HG03060 (cell line): Measurements from ENCODE around the gene DSCAM.

Experiments
- ATAC-seq: cut with Tn5 transposase; IDR thresholded peaks from one replicate; pipeline ENCODE4 v1.9.1; 2021; ENCODE audit warnings: low read depth, moderate number of reproducible peaks; ENCODE audit not compliant: unreplicated experiment

Gene DSCAM

GRCh38 chr21:40162075-40162474 lies 684.9 kb downstream of the DSCAM start:
- no peak for ATAC-seq

DNA sequence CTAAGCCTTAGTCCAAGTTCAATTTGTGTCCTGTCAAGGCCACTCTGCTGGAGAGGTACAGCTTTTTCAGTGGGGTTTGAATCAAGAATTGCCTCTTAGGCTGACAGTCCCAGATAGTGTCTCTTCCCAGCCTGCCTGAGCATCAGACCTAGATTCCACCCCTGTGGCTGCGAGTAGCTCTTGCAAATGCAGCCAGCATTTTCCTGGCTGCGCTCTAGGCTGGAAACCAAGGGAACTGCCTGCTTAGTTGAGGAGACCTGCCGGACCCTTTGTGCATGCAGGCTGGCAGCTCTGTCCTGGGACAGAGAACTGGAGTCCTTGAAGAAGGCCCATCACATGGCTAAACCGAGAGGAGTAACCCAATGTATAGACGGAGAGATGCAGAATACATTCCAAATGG lies 686.0 kb downstream of the DSCAM start:
- ATAC-seq, result no peak

DNA sequence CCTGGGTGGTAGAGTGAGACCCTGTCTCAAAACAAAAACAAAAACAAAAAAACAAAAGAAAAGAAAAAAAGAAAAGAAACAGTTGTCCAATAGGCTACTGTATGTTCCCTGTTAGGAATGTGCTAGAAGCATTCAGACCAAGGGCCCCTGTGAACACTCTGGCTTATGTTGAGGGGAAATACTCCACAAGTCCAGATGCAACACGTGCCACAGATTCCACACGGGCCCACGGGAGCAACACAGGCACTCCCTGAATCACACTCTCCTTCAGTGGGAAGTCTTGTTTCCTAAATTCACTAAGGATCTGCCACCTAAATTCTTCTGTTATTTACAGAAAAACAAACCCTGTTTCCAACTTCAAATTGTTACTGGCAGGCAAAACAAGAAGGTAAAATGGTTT lies 688.6 kb downstream of the DSCAM start:
- no peak for ATAC-seq

DNA sequence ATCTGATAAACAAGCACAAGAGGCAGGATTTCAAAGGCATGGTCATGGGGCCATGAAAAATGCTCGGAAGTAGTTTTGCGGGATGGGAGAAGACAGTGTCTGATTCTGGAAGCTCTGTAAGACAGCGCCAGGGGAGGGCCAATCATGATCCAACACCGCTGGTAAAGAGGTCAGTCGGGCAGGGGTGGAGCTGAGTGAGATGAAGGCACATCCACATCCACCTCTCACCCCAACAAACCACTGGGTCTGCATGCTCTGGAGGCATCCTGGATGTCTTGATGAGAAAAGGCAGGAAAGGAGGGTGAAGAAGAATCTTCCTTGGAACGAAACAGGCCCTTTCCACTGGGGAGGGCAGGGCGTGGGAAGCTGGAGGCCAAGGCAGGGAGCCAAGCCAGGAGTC lies 691.4 kb downstream of the DSCAM start:
- no peak for ATAC-seq

DNA sequence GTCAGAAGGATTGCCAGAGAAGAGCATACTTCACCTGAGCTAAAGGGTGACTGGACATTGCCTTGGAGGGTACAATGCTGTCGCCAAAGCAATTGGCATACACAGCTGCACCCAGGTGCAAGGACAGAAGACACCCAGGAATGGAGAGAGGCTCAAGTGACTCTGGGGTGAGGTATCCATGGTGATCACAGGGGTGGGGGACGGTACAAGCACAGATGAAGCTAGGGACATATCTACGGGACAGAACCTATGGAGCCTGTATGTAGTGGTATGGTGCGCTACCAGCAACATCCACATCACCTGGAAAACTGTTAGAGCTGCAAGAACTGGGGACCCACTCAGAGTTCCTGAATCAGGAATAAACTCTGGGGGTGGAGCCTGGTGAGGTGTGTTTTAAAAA lies 693.6 kb downstream of the DSCAM start:
- ATAC-seq, result no peak

DNA sequence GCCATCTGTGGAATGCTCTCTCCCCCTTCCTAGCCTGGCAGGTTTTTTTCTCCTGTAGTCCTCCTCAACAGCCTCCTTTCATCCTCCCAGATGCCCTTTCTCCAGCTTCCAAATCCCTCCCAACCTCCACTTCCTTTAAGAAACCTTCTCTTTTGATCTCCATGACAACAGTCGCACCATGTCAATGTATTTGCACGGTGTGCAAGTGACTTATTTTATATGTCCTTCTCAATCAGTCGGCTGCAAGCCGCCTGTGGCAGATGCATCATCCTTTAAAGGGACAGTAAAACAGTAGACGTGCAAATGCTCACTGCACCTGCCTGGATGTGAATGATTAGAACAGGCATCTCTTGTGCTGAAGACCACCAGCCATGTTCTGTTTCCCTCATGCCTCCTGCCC lies 694.5 kb downstream of the DSCAM start:
- ATAC-seq, result no peak

DNA sequence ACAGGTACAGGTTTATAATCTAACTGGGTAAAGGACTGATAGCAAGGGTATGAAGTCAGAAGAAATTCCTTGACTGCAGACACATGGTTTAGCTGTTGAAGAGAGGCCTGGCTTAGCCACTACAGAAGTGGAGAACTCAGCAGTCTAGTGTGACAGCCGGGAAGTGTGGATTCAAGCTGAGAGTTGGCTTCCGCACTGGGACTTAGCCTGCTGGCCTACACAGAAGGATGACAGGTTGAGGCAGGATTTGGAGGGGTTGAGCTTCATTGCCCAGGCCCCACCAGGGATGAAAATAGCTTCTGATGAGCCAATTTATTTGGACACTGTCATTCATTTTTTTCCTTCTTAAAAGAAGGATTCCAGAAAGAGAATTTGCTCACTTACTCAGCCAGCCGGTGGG lies 695.3 kb downstream of the DSCAM start:
- no peak for ATAC-seq

DNA sequence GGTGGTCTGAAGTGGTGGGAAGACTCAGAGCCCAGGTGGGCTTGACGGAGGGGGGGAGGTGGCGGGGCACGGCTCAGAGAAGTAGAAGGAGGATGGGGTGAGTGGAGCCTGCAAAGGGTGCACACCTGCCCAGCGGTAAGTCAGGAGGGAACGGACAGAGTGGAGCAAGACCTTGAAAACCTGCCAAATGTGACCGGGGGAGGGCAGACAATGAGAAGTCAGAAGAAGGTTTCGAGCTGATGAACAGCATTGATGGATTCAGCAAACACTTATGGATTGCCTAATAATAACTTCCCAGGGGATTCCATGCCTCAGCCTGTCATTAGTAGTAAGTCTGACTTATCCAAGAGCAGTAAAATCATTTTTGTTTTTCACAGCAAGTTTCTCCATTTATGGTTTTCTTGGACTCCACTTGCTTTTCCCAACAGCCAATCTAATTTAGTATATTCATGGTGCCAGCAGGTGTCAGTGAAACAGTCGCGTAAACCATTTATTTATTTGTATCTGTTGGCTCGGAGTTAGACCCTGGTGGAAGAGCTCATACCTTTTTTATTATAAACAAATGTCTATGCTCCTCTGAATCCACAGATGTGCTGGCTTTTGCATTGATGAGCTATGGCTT lies 700.6 kb downstream of the DSCAM start:
- ATAC-seq, result no peak

DNA sequence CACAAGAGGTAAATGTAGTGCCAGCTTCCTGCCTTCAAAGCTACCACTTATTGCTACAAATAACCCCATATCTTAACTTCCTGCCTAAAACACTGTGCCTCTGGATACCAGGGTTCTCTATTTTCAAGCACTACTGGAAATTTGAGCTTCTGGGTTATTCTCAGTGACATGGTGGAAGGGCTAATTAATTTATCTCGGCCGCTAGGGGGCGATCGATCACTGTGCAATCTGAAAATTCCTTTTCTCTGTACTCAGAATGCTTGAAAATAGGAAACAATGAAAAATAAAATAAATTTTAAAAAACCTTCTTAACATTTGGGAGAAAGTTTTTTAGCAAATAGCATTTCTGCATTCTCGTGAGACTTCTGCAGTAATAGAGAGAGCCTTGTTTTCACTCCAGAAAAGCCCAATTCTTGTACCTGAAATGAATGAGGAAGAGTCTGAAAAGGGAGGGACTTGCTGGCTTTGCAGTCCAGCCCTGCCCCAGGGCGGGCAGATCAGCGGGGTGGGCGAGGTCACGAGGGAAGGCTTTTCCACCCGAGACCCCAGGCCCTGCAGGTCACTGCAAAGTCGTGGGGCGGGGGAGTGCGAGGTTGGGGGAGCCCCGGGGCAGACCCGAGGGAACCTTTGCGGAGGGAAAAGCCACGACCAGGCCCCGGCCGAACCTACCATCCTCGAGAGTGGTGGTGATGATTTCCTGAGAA lies 703.0 kb downstream of the DSCAM start:
- ATAC-seq, result no peak

GRCh38 chr21:40141621-40142020 lies 705.3 kb downstream of the DSCAM start:
- no peak for ATAC-seq

GRCh38 chr21:40140675-40141074 lies 706.3 kb downstream of the DSCAM start:
- ATAC-seq, result no peak

GRCh38 chr21:40139636-40140035 lies 707.3 kb downstream of the DSCAM start:
- no peak for ATAC-seq

GRCh38 chr21:40136571-40136970 lies 710.4 kb downstream of the DSCAM start:
- no peak for ATAC-seq

- no peak for ATAC-seq
Observed at GRCh38 chr21:40134731-40135492, 712.0 kb downstream of the DSCAM start.

GRCh38 chr21:40130476-40130875 lies 716.5 kb downstream of the DSCAM start:
- ATAC-seq, result no peak

GRCh38 chr21:40129809-40130208 lies 717.1 kb downstream of the DSCAM start:
- ATAC-seq, result no peak

GRCh38 chr21:40128891-40129290 lies 718.1 kb downstream of the DSCAM start:
- no peak for ATAC-seq

DNA sequence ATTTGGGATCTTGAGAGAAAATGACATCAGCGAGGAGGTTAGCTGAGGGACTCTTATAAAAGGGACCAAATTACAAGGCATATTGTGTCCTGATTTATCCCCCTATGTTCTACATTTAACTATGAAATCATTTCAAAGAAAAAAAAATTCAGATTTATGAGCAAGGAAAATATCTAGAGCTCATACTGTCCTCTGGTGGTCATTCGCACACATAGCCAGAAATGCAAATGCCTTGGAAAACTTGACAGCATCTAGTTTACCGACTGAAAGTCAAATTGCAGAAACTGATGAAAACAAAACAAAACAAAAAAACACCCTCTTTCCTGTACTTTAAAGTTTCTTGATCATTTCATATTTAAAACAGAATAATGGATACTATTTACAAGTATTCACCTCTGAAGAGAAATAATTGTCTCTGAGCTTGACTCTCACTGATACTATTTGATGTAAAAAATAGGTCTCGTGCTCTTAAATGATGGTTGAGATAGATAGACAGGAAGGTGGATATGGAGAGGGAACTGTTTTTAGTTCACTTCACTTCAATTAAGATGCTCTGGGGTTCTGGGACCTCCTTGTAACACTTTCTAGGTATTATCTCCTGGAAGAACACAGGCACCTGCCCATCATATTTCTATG lies 725.9 kb downstream of the DSCAM start:
- no peak for ATAC-seq

DNA sequence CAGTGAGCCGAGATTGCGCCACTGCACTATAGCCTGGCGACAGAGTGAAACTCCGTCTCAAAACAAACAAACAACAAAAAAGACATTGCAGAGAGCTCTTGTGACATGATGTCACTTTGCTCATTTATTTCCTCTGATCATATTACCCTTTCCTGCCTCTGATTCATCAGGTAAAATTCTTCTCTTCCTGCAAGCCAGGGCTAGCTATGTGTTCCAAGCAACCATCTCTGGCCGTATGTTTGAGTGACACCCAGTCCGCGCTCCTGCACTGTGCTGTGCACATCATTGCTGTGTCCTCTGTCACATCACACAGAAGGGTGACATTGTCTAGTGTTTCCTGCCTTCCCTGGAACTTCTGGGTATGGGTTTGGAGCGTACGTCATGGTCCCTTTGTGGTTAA lies 728.4 kb downstream of the DSCAM start:
- no peak for ATAC-seq

DNA sequence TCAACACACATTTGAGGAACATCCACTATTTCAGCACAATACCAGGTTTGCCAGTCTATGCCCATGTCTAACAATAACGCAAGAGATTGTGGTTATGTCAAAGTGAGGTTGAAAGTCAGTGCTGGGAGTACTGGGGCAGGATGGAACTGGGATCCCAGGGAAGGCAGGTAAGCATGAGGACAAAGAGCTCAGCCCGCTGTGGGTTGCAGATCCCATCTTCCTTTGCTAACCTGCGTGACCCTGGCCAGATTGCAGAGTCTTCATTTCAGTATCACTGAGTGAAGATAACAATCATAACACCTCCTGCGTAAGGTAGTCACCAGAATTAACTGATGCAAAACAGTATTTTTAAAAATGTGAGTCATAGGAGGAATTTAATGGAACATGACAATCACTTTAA lies 729.7 kb downstream of the DSCAM start:
- no peak for ATAC-seq

GRCh38 chr21:40115775-40116174 lies 731.2 kb downstream of the DSCAM start:
- ATAC-seq, result no peak
